ENCODE data around the gene ZNF784.

The ZNF784 gene

DNA sequence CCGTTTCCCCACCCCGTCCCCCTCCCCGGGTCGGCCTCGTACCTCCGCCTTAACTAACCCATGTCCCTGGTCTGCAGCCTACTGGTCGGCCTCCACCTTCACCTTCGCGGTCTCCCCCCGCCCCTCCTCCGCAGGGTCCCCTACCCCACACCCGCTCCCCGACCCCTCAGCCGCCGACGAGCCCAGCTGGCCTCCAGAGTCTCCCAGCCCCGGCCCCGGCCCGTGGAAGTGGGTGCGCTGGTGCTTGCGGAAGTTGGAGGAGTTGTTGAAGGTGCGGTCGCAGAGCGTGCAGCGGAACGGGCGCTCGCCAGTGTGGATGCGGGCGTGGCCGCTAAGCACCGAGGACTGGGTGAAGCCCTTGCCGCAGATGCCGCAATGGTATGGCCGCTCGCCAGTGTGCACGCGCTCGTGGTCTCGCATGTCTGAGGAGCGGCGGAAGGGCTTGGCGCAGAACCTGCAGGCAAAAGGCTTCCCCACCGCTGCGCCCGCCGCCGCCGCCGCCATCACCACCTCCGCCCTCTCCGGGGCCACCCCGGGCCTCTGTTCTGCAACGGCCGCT lies 2.6 kb downstream of the ZNF784 start:
- Histone ChIP-seq H3K27ac (replicated peaks) (no peak overlapping the region), H3K4me3 (replicated peaks; ENCODE audit: insufficient read depth, low read length) (no peak overlapping the region), H3K27me3 (ENCODE audit: insufficient read depth, poor library complexity, severe bottlenecking) (no peaks in the 10 kb centered on the region)
- DNase-seq (ENCODE audit: low read depth in 1 of 2, low spot score in 1 of 2): no peak
- TF ChIP-seq GABPA (IDR thresholded peaks at IDR 0.05; ENCODE audit: low read depth) (no peak), POLR2AphosphoS5 (IDR thresholded peaks at IDR 0.05; ENCODE audit: low read depth) (no peak), SPI1 (IDR thresholded peaks at IDR 0.05; ENCODE audit: borderline replicate concordance, low read depth) (no peak)
- TF ChIP-seq, protein P1, sequence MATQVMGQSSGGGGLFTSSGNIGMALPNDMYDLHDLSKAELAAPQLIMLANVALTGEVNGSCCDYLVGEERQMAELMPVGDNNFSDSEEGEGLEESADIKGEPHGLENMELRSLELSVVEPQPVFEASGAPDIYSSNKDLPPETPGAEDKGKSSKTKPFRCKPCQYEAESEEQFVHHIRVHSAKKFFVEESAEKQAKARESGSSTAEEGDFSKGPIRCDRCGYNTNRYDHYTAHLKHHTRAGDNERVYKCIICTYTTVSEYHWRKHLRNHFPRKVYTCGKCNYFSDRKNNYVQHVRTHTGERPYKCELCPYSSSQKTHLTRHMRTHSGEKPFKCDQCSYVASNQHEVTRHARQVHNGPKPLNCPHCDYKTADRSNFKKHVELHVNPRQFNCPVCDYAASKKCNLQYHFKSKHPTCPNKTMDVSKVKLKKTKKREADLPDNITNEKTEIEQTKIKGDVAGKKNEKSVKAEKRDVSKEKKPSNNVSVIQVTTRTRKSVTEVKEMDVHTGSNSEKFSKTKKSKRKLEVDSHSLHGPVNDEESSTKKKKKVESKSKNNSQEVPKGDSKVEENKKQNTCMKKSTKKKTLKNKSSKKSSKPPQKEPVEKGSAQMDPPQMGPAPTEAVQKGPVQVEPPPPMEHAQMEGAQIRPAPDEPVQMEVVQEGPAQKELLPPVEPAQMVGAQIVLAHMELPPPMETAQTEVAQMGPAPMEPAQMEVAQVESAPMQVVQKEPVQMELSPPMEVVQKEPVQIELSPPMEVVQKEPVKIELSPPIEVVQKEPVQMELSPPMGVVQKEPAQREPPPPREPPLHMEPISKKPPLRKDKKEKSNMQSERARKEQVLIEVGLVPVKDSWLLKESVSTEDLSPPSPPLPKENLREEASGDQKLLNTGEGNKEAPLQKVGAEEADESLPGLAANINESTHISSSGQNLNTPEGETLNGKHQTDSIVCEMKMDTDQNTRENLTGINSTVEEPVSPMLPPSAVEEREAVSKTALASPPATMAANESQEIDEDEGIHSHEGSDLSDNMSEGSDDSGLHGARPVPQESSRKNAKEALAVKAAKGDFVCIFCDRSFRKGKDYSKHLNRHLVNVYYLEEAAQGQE (IDR thresholded peaks at IDR 0.05; ENCODE audit: insufficient replicate concordance, low read depth): no peak
- TF ChIP-seq, protein P2, sequence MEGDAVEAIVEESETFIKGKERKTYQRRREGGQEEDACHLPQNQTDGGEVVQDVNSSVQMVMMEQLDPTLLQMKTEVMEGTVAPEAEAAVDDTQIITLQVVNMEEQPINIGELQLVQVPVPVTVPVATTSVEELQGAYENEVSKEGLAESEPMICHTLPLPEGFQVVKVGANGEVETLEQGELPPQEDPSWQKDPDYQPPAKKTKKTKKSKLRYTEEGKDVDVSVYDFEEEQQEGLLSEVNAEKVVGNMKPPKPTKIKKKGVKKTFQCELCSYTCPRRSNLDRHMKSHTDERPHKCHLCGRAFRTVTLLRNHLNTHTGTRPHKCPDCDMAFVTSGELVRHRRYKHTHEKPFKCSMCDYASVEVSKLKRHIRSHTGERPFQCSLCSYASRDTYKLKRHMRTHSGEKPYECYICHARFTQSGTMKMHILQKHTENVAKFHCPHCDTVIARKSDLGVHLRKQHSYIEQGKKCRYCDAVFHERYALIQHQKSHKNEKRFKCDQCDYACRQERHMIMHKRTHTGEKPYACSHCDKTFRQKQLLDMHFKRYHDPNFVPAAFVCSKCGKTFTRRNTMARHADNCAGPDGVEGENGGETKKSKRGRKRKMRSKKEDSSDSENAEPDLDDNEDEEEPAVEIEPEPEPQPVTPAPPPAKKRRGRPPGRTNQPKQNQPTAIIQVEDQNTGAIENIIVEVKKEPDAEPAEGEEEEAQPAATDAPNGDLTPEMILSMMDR (IDR thresholded peaks at IDR 0.05; ENCODE audit: insufficient read depth, low read length): no peak

DNA sequence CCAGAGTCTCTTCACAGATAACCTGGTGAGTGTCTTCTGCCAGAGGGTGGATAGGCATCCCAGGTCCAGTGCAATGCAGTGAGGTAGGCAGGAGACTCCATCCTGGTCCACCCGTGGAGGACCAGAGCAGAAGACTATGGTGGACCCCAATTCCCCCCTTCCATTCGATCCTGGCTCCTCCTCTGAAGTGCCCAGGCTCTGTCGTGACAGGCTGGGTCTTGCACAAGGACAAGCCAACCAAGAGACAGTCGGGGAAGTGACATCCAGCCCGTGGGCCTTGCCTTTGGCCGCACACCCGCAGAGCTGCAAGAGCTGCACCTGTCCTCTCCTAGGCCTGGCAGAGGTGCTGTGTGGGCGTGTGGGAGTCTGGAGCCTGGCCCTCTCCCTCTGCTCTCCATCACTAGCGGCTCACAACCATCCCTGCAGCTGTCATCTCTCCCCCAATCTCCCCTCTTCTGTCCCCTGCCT lies 3.1 kb downstream of the ZNF784 start:
- H3K27me3 ChIP-seq (ENCODE audit: insufficient read depth, poor library complexity, severe bottlenecking): no peaks in the 10 kb centered on the region
- peak overlapping the region; percentile 72 for H3K27ac ChIP-seq (replicated peaks)
- H3K4me3 ChIP-seq (replicated peaks; ENCODE audit: insufficient read depth, low read length): no peak overlapping the region
- DNase-seq (ENCODE audit: low read depth in 1 of 2, low spot score in 1 of 2): peak in 1 of 2 experiments; percentile 64
- TF ChIP-seq, protein P1 (IDR thresholded peaks at IDR 0.05; ENCODE audit: insufficient replicate concordance, low read depth): no peak
- TF ChIP-seq SPI1 (IDR thresholded peaks at IDR 0.05; ENCODE audit: borderline replicate concordance, low read depth): no peak
- TF ChIP-seq POLR2AphosphoS5 (IDR thresholded peaks at IDR 0.05; ENCODE audit: low read depth): no peak

DNA sequence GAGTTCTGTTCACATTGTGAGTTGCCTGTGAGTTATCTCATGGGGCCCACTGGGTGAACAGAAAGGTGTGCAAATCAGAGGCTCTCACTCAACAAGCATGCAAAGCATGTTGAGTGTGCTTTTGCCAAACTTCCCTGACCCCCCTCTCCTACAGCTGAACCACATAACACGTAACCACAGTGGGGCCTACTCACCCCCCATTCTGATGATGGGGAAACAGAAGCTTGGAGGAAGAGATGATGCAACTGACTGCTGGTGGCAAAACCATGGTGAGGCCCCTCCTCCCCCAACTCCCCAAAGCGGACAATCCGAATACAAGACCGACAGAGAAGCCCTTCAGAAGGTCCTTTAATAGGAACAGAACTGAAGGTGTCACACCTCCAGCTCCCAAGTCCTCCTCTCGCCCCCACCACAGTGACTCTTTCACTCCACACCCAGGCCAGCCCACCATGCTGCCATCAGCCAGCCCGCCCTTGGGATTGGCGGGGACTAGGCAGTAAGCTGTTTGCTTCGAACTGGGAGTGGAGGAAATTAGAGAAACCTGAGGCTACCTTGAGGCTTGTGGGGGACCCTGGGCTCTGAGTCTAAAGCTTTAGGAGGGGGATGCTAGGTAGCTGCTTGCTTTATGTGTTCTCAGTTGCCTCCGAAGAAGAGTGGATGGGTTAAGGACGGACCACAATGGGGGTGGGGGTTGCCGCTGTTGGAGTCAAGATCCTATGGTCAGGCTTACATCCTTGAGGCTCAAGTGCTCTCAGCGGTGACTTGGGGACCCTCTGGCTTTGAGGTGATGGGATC lies 3.8 kb downstream of the ZNF784 start:
- TF ChIP-seq, protein P1 (IDR thresholded peaks at IDR 0.05; ENCODE audit: insufficient replicate concordance, low read depth): no peak
- peak; percentile 91 for TF ChIP-seq POLR2AphosphoS5 (IDR thresholded peaks at IDR 0.05; ENCODE audit: low read depth)
- no peak for TF ChIP-seq SPI1 (IDR thresholded peaks at IDR 0.05; ENCODE audit: borderline replicate concordance, low read depth)
- TF ChIP-seq, protein P2 (IDR thresholded peaks at IDR 0.05; ENCODE audit: insufficient read depth, low read length): no peak
- no peaks in the 10 kb centered on the region for H3K27me3 ChIP-seq (ENCODE audit: insufficient read depth, poor library complexity, severe bottlenecking)
- peak; percentile 95 to 96 for DNase-seq (ENCODE audit: low read depth in 1 of 2, low spot score in 1 of 2)
- peak overlapping the region; percentile 72 for H3K27ac ChIP-seq (replicated peaks)
- H3K4me3 ChIP-seq (replicated peaks; ENCODE audit: insufficient read depth, low read length): no peak overlapping the region

Data from HL-60 (cell line).